Loucy (cell line): ENCODE measurements around the gene ZNF423.

Source experiments
- H2AFZ ChIP-seq: fragments of 200-600 bp; sonication (generic); 2 replicates; pipeline ENCODE4 v1.6.0; 2016; ENCODE audit warnings: antibody characterized with exemption, mild to moderate bottlenecking, low read length, moderate library complexity
- H3F3A ChIP-seq: fragments of 200-600 bp; 2 replicates; pipeline ENCODE4 v1.6.0; 2016; ENCODE audit warnings: antibody characterized with exemption, low read depth, mild to moderate bottlenecking
- H3K27me3 ChIP-seq: fragments of 200-600 bp; sonication (generic); 2 replicates; pipeline ENCODE4 v1.6.1; 2014; ENCODE audit warnings: low read length, mild to moderate bottlenecking; ENCODE audit not compliant: insufficient read depth, poor library complexity, severe bottlenecking
- H3K36me3 ChIP-seq: fragments of 200-600 bp; sonication (generic); 2 replicates; pipeline ENCODE4 v1.6.1; 2016; ENCODE audit warnings: low read length; ENCODE audit not compliant: insufficient read depth
- H3K4me1 ChIP-seq: fragments of 200-600 bp; sonication (generic); 2 replicates; pipeline ENCODE4 v1.5.1; 2014; ENCODE audit warnings: low read length, mild to moderate bottlenecking; ENCODE audit not compliant: insufficient read depth, poor library complexity, severe bottlenecking
- H3K4me2 ChIP-seq: fragments of 200-600 bp; sonication (generic); 2 replicates; pipeline ENCODE4 v1.6.0; 2014; ENCODE audit warnings: antibody characterized with exemption, low read length, low read depth, mild to moderate bottlenecking; ENCODE audit not compliant: poor library complexity, severe bottlenecking
- H3K4me3 ChIP-seq: fragments of 200-600 bp; sonication (generic); 2 replicates; pipeline ENCODE4 v1.5.1; 2014; ENCODE audit warnings: low read length, mild to moderate bottlenecking, mixed read lengths; ENCODE audit not compliant: poor library complexity, severe bottlenecking
- H3K79me2 ChIP-seq: fragments of 200-600 bp; sonication (generic); 2 replicates; pipeline ENCODE4 v1.6.1; 2014; ENCODE audit warnings: low read length; ENCODE audit not compliant: insufficient read depth
- H3K9ac ChIP-seq: fragments of 200-600 bp; sonication (generic); 2 replicates; pipeline ENCODE4 v1.6.0; 2014; ENCODE audit warnings: mild to moderate bottlenecking, low read depth, low read length, moderate library complexity; ENCODE audit not compliant: poor library complexity, severe bottlenecking
- H3K9me2 ChIP-seq: fragments of 200-600 bp; sonication (generic); replicated peaks from 2 replicates; pipeline ENCODE4 v1.6.1; 2016; ENCODE audit warnings: low read depth, low read length, mixed read lengths
- H3K9me3 ChIP-seq: fragments of 200-600 bp; sonication (generic); 2 replicates; pipeline ENCODE4 v1.6.1; 2014; ENCODE audit warnings: mild to moderate bottlenecking, antibody characterized with exemption, low read length, low read depth; ENCODE audit not compliant: insufficient read depth
- H4K20me1 ChIP-seq: fragments of 200-600 bp; sonication (generic); 2 replicates; pipeline ENCODE4 v1.6.0; 2014; ENCODE audit warnings: antibody characterized with exemption, low read length, mild to moderate bottlenecking; ENCODE audit not compliant: insufficient read depth, poor library complexity, severe bottlenecking
- CTCF ChIP-seq: fragments of 200-600 bp; sonication (generic); conservative IDR thresholded peaks from 2 replicates; pipeline ENCODE4 v1.5.1; 2014; ENCODE audit warnings: mild to moderate bottlenecking, antibody characterized with exemption, low read length
- EZH2phosphoT487 ChIP-seq: fragments of 200-600 bp; IDR thresholded peaks from 2 replicates; pipeline ENCODE4 v1.6.1; 2018; ENCODE audit warnings: antibody characterized with exemption, mild to moderate bottlenecking, moderate library complexity, borderline replicate concordance

ZNF423 gene

GRCh38 chr16:49594153-49594552, 261.8 kb downstream of the ZNF423 start:
- H4K20me1 ChIP-seq, result no peaks in the 10 kb centered on the region
- H3K4me1 ChIP-seq, result peaks cover 2% of the 10 kb centered on the region
- no peaks in the 10 kb centered on the region for H3K79me2 ChIP-seq
- H3K9me2 ChIP-seq, result no peaks in the 10 kb centered on the region
- H3F3A ChIP-seq, result no peaks in the 10 kb centered on the region
- H3K27me3 ChIP-seq, result no peaks in the 10 kb centered on the region
- H3K4me3 ChIP-seq, result no peak overlapping the region
- no peak overlapping the region for H3K9ac ChIP-seq
- no peaks in the 10 kb centered on the region for H3K36me3 ChIP-seq
- H3K4me2 ChIP-seq, result no peak overlapping the region
- no peak for TF ChIP-seq EZH2phosphoT487
- TF ChIP-seq CTCF, result no peak
- H3K9me3 ChIP-seq, result no peaks in the 10 kb centered on the region
- H2AFZ ChIP-seq, result no peak overlapping the region

- H3K4me2 ChIP-seq, result no peak overlapping the region
- no peaks in the 10 kb centered on the region for H4K20me1 ChIP-seq
- no peaks in the 10 kb centered on the region for H3K9me3 ChIP-seq
- no peak overlapping the region for H3K9ac ChIP-seq
- H2AFZ ChIP-seq, result no peak overlapping the region
- no peaks in the 10 kb centered on the region for H3K27me3 ChIP-seq
- H3K9me2 ChIP-seq, result no peaks in the 10 kb centered on the region
- no peaks in the 10 kb centered on the region for H3K79me2 ChIP-seq
- no peak for TF ChIP-seq EZH2phosphoT487
- no peak for TF ChIP-seq CTCF
- no peaks in the 10 kb centered on the region for H3F3A ChIP-seq
- no peaks in the 10 kb centered on the region for H3K36me3 ChIP-seq
- H3K4me1 ChIP-seq, result peaks cover 2% of the 10 kb centered on the region
- H3K4me3 ChIP-seq, result no peak overlapping the region
Measured at GRCh38 chr16:49593424-49594040, 262.4 kb downstream of the ZNF423 start.

GRCh38 chr16:49592546-49593423, 263.1 kb downstream of the ZNF423 start:
- Histone ChIP-seq H3F3A (no peaks in the 10 kb centered on the region), H3K4me3 (no peak overlapping the region), H3K79me2 (no peaks in the 10 kb centered on the region), H3K9me3 (no peaks in the 10 kb centered on the region), H3K27me3 (no peaks in the 10 kb centered on the region), H3K4me2 (no peak overlapping the region), H4K20me1 (no peaks in the 10 kb centered on the region), H3K9me2 (no peaks in the 10 kb centered on the region), H2AFZ (peak overlapping the region; percentile 59), H3K36me3 (no peaks in the 10 kb centered on the region), H3K4me1 (peaks cover 2% of the 10 kb centered on the region), H3K9ac (no peak overlapping the region)
- TF ChIP-seq CTCF, result peak; percentile 85
- no peak for TF ChIP-seq EZH2phosphoT487
